HG03521 (cell line): Measurements from ENCODE around the gene TSPAN9.

ENCODE experiments used
- ATAC-seq: cut with Tn5 transposase; IDR thresholded peaks from one replicate; pipeline ENCODE4 v1.9.1; 2021; ENCODE audit warnings: mild to moderate bottlenecking, moderate library complexity; ENCODE audit not compliant: unreplicated experiment

The TSPAN9 gene

DNA sequence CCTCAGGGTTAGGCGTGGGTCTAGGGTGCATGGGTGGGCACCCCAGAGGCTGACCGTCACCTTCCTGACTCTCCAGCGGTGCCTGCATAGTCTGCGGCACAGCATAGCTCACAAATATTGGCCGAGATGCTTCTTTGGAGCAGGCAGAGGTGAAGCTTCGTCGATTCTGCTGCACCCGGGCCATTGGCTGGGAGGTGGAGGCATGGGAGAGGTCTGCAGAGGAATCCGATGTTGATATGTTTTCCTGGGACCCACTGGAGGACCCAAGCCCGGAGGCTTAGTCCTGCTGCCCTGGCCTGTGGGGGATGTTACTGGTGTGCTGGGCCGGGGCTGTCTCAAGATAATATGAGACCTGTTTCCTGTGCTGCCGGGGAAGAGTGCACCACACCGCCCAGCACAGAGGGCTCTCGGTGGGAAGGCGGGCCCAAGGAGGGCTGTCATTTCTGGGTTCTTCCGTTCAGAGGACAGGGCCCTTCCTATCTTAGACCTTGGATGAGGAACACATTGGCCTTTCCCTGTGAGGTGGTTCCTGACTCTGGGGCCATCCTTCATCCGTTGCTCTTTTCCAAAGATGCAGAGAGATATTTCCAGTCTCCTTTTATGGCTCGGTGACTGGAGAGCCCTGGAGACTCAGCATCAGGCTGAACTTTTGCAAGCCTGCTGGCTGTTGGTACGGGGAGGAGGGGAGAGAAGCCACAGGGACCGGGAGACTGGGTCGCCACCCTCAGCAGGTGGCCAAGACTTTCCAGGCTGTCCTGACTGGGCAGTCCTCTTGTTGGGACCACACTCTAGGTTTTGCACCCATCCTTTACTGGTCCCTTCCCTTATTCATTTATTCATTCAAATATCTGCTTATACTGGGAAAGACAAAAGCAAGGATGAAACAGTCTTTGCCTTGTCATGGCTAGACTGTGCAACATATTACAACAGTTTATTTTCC lies 143.5 kb downstream of the TSPAN9 start:
- no peak for ATAC-seq

DNA sequence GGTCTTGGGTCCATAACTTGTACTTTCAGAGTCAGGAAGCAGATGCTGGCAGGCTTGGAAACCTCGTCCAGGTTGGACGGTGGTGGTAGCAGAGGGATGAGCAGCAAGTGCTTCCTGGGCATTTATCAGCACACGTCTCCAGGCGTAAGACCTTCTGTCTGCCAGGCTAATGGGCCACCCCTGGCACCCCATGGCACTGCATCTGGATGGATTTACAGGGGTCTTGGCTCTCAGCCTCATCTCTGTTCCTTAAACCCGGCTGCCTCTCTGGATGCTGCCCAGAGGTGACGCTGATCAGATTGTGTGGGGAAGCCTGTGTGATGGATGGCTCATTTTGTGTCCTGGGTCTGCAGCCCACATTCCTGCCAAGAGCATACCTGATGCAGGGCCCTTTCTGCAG lies 145.1 kb downstream of the TSPAN9 start:
- no peak for ATAC-seq

DNA sequence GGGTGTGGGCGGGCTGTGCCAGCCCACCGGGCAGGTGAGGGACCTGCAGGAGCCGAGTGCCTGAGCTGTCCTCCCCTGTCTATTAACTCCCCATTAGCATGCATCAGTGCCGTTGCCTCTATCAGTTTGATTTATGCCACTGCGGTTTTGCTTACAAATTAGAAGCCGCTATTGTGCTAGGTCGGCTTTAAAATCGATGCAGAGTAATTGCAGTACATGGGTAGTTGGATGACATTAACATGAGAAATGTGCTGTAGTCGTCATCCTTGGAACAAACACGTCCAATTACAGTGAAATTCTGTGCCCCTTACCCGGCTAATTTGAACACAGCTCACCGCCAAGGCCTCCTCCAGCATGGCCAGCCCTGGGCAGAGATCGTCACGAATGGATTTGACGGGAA lies 145.8 kb downstream of the TSPAN9 start:
- ATAC-seq = no peak

DNA sequence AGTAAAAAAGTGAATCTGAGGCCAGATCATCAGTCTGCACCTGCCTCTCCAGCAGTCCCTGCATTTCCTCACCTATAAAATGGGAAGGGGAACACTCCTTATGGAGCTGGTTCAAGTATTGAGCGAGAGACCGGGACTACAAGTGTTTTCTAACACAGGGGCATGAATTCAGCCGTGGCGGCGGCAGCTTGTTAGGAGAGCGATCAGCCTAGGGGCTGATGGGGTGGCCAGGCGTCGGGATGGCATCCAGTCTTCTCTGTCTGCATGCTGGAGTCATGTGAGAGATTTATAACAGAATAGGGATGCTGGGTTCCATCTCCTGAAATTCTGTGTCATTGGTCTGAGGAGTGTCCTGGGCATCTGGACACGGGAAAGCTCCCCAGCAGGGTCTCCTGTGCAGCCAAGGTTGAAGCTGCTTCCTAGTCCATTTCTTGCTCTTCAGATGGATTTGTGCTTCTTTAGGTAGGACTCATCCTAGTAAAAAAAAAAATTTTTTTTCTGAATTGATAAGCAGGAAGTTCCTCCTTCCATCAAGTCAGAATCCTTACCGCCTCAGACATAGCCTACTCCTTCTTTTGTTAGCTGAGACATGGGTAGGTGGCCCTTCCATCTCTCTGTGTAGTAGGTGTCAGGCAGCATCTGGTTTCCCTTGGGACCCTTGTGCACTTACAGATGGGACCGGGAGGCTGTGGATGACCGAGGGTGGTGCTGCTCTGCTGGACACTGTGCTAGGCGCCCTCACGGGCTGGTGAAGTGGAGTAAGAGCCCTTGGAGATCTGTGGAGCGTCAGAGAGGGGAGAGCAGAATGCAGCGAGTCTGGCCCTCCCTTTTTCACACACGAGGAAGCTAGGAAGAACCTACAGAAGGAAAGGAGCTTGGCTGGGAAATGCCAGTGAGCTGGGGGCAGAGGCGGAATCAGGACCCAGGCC lies 146.7 kb downstream of the TSPAN9 start:
- no peak for ATAC-seq

DNA sequence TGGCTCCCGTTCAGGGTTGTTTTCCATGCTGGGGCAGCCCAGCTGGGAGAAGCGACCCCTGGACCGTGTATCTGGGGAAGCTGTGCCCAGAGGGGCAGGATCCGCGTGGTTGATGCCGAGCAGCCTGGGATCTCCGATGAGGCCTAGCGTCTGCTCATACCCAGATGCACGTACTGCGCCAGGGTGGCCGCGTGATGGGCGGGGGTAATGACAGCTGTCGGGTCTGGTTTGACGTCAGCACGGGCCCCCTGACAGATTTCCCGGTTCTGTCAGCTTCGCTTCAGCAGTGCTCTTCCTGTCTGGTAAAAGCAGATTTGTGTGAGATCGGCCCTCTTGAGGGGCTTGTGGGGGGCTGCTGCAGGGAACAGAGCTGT lies 147.3 kb downstream of the TSPAN9 start:
- ATAC-seq = no peak

DNA sequence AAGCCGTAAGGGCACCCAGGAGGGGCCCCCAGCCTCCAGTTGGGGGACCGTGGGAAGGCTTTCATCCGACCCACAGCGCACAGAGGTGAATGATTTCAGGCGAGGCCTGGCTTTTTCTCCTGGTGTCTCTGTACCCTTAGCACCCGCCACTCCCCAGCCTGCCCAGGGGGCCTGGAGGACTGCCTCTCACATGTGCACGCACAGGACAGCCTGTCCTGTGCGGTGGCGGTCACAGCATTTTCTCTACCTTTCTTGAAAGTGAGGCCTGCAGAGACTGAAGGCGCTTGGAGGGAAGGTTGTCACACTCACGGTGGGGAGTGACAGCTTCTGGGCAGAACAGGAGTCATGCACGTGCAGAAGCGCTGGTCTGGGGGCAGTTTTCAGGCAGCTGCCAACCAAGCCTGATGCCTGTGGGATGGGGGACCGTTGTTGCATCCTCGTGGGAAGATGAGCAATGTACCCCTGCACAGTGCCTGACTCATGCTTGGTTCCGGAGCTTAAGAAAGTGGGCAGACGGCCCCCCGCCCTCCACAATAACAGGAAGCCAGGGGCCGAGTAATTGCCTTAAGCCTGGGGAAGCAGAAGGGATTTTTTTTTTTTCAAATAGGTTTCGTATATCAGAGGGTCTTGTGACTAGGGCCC lies 148.1 kb downstream of the TSPAN9 start:
- no peak for ATAC-seq

DNA sequence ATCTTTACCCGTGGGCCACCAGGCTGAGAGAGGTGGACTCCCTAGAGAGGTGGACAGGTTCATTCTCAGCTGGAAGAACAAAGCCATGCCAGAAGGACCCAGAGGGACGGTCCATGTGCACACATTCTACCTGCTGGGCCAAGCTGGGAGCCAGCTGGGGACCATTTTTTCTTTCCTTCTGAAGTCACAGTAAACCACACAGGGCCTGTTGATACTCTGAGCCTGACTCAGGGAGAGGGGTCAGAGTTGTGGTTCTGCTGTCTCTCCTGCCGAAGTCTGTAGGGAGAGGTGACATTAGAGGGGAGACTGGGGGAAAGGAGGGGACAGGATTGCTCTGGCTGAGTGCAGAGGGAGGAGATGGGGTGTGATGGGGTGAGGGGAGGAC lies 148.6 kb downstream of the TSPAN9 start:
- no peak for ATAC-seq

DNA sequence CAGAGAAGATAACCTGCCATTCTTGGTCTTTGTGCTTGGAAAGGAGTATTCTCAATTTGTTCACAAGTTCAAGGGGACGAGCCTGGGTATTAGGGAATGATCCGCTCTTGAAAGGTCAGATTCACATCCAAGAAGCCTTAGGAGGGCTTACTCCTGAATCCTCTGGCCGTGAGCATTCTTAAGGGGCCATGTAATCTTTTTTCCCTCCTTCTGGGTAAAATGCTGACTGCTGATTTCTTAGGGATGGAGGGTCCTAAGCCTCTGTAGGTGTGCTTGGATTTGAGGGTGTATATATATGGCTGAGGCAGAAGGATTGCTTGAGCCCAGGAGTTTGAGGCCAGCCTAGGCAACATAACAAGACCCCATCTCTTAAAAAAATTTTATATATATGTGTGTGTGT lies 149.1 kb downstream of the TSPAN9 start:
- no peak for ATAC-seq

DNA sequence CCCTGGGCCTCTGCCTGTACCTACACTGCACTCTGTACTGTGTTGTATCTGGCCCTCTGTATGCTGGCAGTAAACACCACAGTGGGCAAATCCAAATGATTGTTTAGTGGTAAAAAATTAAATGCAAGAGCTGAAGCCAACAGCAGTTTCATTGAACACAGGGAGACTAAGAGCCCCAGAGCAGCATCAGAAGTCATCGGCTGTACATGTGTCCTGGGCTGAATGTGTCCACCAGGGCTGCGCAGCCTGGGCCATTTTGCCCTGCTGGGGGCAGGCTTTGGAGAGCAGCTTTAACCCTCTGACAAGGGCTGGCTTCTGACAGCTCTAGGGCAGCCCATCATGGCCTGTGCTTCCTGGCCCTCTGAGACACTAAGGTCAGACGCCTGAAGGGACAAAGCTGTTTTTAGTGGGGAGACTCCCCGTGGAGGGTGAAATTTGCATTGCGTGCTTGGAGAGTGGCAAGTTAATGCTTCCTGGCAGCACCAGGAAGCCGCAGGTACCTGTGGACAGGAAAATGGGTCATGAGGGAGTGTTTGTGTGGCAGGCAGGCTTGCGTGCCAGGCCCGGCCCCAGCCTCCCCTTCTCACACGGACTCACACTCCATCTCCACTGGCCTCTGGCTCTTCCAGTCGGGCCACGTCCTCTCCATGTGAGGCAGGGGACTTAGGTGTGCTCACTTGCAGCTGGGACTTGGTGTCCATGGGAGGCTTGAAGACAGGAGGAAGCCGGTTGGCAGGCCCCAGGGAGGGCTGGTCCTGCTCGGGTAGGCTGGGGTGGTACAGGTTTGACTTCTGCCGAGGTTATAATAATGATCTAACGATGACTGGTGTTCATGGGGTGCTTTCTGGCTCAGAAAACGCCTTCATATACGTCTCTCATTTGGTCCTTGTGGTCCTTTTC lies 150.1 kb downstream of the TSPAN9 start:
- ATAC-seq = no peak

DNA sequence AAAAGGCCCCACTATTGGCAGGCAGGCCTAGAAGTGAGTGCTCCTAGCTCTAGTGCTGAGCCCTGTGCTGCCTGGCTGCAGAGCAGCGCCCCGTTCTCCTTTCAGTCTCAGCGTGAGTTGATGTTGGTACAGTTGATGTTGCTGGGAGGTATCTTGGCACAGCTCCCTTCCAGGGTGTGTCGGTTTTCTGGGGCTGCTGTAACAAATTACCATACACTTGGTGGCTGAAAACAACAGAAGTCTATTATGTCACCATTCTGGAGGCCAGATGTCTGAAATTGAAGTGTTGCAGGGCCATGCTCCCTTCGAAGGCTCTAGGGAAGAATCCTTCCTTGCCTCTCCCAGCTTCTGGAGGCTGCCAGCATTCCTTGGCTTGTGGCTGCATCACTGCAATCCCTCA lies 151.4 kb downstream of the TSPAN9 start:
- no peak for ATAC-seq

DNA sequence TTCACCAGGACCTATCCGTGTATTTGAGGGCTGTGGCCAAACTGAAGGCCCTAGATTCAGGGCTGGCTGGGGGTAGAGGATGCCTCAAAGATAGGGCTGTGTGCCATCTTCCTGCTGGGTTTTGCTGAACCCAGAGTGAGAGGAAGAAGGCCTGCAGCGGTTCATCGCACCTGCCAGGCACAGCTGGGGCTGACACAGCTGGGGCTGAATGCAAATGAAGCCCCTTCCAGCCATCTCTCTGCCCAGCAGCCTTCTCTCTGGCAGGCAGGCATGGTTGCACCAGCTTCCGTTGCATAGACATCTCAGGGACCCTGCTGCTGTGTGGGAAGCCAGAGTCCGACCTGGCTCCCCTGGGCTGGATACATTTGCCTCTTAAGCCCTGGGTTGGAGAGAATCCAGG lies 152.4 kb downstream of the TSPAN9 start:
- no peak for ATAC-seq

DNA sequence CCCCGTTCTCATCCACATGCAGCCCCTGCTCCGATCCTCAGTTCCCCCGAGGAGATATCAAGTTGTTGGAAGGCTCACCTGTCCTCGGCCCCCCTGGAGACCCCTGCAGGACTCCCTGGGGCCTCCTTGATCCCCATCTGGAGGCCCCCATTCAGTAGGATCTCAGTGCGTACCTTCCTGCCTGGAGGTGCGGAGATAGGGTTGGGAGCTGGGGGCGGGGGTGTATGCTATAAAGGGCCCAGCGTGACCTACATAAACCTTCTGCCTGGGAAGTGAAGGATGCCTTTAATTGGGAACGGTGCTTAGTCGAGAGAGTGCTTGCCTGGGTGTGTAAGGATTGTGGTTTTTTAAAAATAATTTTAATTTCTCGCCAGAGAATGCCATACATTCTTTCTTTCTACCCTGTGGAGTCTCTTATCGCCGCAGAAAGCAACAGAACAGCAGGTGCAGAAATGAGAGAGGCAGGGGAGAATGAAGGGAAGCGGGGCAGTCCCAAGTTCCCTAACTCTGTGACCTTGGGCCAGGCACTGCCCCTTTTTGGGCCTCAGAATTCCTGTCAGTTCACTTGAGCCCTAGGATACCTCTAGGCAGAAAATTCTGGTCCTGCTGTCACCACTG lies 153.7 kb downstream of the TSPAN9 start:
- ATAC-seq = no peak

DNA sequence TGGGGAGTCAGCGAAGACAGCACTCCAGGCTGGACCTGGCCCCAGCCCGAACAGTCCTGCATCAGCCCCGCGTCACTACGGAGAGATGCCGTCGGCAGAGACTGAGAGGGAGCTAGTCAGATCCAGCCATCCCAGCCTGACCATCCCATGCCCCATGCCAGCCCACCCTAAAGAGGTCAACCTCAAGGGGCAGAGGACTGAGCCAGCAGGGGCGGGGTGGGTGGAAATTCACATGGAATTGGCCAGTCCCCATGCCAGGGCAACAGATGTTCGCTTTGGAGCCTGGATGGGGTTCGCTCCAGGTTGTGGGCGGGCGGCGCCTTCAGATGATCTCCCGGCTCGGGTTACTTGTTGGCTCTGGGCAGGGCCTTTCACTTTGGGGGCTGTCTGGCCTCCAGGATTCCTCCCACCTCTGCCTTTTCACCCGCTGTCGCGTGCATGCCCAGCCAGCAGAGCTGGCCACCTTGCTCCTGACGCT lies 154.3 kb downstream of the TSPAN9 start:
- ATAC-seq = no peak

DNA sequence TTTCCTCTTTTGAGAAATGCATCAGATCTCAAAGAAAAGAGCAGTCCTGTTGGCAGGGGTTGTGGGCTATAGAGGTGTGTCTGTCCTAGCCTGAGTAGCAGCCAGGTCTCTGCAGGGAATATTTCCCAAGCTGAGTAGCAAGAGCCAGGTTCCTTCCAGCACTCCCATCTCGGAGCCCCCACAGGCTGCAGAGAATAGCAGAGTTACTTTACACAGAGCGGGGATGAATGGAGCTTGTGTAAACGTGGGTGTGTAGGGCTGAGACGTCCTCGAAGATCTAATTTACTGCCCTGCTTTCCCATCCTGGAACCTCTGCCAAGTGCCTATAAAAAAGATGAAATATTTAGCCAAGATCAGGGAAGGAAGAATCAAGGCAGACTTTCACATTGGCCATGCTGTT lies 156.6 kb downstream of the TSPAN9 start:
- no peak for ATAC-seq

DNA sequence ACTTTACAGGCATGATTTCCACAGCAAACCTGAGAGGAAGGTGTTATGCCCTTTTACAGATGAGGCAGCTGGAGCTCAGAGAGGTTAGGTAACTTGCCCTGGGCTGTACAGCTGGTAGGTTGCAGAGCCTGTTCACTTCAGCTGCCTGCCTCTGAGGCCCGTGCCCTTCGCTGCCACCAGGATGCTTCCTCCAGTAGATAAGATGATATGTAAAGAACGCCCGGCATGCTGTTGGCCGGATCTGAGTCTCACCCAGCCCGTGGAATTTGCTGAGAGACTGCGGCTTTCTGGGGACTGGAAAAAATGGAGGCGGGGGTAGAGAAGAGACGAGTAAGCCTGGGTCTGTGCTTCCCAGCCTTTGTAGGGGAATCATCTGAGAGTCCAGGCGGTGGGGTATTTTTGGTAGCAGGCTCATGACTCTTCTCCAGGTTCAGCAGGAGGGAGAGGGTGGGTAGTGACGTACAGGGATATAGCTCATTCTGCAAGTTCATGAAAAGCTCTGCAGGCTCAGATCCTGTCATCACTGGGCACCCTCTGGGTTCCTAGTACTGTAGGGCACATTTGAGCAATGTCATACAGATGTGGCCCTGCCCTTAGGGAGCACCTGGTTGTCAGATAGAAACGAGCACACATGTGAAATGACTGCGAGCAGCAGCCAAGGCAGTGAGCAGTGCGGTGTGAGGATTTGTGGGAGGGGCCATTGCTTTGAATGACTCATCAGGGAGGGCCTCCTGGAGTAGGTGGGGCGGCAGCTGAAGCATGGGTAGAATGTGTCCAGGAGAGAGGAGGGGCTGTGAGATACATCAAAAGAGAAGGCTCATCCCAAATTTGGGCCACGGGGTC lies 159.4 kb downstream of the TSPAN9 start:
- no peak for ATAC-seq

DNA sequence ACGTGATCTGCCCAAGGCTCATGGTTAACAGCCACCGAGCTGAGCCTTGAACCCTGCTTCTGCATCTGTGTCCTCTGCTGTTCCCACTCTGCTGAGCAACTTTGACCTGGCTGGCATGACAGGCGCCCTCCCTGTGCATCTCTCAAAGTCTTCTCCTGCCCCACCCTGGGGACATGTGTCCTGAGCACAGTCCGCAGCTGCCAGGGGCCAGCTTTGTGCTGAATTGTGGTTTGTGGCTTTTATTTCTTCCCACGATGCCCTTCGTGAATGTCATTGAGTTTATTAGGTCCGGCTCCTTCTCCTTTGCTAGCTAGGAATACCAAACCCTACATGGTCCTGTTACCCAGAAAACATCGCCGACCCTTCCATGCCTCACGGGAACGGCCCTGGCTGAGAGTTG lies 161.0 kb downstream of the TSPAN9 start:
- ATAC-seq = no peak

DNA sequence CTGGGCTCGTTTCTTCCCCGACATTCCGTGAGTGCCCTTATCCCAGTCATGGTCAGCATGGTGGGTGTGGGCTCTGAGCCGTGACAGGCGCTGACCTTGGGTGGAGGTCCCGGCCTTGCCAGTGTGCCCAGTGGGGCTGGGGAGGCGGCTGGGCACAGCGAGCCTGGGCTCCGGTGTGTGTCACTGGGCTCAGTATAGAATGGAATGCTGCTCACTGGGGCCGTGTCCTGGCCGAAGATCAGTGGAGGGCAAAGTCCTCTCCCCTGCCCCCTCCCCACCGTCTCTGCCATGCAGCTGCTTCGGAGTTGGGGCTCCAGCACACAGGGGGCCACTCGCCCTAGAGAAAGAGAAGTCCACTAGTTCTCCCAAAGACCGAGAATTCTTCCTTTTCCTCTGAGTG lies 164.4 kb downstream of the TSPAN9 start:
- ATAC-seq = no peak

DNA sequence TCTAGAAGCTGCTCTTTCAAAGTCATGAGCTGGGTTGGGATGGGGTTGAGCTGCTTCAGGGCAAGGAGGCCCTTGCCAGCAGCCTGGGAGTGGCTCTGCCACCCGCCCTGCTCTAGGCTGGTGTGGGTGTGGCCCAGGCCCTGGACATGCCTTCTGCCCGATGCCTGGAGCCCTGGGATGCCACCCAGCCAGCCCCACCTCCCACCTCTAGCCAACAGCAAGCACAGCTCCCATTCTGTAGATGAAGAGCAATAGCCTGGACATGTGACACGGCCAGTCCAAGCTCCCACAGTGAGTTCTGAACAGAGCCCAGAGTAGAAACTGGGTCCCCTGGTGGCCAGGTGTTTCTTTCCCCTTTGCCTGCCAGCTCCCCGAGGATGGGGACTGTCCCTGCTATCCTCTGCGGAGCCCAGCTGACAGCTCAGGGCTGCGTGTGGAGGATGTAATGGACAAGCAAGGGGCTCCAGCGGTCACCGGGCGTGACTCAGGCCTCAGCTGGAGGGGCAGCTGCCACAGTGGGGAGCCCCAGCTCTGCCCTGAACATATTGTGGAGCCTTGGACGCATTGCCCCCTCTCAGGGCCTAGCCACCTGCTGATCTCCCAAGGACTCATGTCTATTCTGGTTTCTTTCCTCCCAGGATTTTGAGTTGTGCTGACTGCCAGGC lies 165.2 kb downstream of the TSPAN9 start:
- no peak for ATAC-seq
